Testis (tissue), 2 donors: ENCODE data around the gene AUTS2.

Experiments used
- POLR2A ChIP-seq: fragments of 450-650 bp; IDR thresholded peaks from one replicate; pipeline ENCODE4 v1.6.1; 2017; ENCODE audit warnings: antibody characterized with exemption, mild to moderate bottlenecking, moderate library complexity
- TF ChIP-seq, protein P1 (sequence below), 3 experiments: fragments of 450-650 bp in 2 of 3; fragments of 200-600 bp in 1 of 3; sonication (generic) in 1 of 3; IDR thresholded peaks; one replicate each; pipeline ENCODE4 v1.5.1; 2016 to 2019; ENCODE audit warnings: antibody characterized with exemption in 3 of 3, mild to moderate bottlenecking in 2 of 3, moderate library complexity in 1 of 3

GRCh38 chr7:69657985-69658384, 59.7 kb downstream of the AUTS2 start:
- TF ChIP-seq, protein P1, sequence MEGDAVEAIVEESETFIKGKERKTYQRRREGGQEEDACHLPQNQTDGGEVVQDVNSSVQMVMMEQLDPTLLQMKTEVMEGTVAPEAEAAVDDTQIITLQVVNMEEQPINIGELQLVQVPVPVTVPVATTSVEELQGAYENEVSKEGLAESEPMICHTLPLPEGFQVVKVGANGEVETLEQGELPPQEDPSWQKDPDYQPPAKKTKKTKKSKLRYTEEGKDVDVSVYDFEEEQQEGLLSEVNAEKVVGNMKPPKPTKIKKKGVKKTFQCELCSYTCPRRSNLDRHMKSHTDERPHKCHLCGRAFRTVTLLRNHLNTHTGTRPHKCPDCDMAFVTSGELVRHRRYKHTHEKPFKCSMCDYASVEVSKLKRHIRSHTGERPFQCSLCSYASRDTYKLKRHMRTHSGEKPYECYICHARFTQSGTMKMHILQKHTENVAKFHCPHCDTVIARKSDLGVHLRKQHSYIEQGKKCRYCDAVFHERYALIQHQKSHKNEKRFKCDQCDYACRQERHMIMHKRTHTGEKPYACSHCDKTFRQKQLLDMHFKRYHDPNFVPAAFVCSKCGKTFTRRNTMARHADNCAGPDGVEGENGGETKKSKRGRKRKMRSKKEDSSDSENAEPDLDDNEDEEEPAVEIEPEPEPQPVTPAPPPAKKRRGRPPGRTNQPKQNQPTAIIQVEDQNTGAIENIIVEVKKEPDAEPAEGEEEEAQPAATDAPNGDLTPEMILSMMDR (IDR thresholded peaks at IDR 0.05), result no peak
- no peak for TF ChIP-seq POLR2A
